ENCODE data around the gene CYP4Z1.
"Not testable (repeated sequence)": the region's sequence is repeated elsewhere in the genome, so short reads cannot be mapped to it uniquely, and the experiment has no call there.

- TF ChIP-seq CTCF (IDR thresholded peaks at IDR 0.05 in 4 of 5, conservative IDR thresholded peaks at IDR 0.05 in 1 of 5); POLR2A (IDR thresholded peaks at IDR 0.05): not testable (repeated sequence)
Measured at GRCh38 chr1:47143654-47144053, 76.6 kb downstream of the CYP4Z1 start.
